Measurements from ENCODE around the gene DIO3.

The DIO3 gene

DNA sequence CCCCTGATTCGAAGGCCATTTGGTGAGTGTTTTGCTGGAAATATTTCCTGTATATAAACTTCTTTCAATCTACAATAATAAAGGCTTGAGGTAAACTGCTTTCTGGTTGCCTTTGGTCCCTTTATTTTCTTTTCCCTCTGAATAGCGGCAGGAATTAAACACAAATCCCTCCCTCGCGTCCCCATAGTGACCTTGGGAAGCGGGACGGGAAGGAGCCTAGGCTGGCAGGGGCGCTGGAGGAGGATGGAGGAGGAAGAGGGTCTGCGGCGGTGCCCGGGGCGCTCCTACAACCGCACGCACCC, 2.0 kb downstream of the DIO3 start:
- H3K4me2 ChIP-seq (ENCODE audit: low read length), result no peak overlapping the region

DNA sequence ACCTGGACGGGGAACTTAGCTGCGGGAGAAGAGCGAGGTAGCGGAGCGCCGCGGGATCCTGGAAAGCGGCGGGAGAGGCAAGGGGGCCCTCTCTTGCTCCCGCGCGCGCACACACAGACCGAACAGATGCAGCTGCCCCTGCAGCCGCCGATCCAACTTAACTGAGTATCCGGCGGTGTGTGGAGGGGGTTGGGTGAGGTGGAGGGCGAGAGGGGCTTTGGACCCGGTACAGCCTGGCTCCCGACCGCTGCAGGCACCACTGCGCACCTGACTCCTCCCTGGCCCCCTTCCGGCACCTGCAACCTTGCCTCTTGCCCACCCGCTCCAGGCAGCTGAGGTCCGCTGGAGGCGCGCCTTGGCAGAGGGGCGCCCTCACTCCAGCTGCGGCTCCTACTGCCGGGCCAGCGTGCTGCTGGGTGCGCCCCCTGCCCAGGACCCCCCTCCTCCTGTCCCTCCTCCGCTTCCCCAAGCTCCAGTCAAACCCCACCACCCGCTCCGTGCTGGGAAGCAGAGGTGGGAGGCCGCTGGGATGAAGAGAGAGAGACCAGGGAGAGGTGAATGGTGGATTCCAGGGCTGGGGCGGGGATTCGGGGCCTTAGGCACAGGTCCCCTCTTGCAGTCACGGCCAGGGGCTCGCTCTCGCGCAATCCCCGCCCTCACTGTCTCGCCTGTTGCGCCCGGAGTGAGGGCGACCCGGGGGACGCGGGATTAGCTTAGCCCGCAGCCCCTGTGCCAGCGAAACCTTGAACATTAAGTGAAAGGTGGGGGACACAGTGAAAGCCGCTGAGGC, 2.6 kb downstream of the DIO3 start:
- H3K27me3 ChIP-seq (ENCODE audit: control insufficient read depth, low read length), result peaks cover 4% of the 10 kb centered on the region; the same call in 1 of the 2 replicates
- H4K20me1 ChIP-seq (ENCODE audit: control insufficient read depth, insufficient read depth, low read depth, low read length), result no peaks in the 10 kb centered on the region
- no peaks in the 10 kb centered on the region for H3K36me3 ChIP-seq (ENCODE audit: control insufficient read depth, low read length)
- no peaks in the 10 kb centered on the region for H3K4me1 ChIP-seq (ENCODE audit: control insufficient read depth, low read length)
- no peaks in the 10 kb centered on the region for H3K79me2 ChIP-seq (ENCODE audit: control insufficient read depth, low read length)
- TF ChIP-seq CTCF (IDR thresholded peaks at IDR 0.05; ENCODE audit: low read depth, low read length, poor library complexity, severe bottlenecking) (no peak), EZH2phosphoT487 (IDR thresholded peaks at IDR 0.05; ENCODE audit: borderline replicate concordance, low read length) (no peak)
- no peaks in the 10 kb centered on the region for H3F3A ChIP-seq (ENCODE audit: control insufficient read depth, insufficient read depth)
- peaks cover 19% of the 10 kb centered on the region for H3K9me3 ChIP-seq (ENCODE audit: control insufficient read depth, insufficient read depth, low read length)
- no peak overlapping the region for H3K27ac ChIP-seq (ENCODE audit: low read depth, low read length)
- no peaks in the 10 kb centered on the region for H3K9me2 ChIP-seq (replicated peaks; ENCODE audit: control insufficient read depth, low read length)
- H3K4me3 ChIP-seq (ENCODE audit: low read length), result no peak overlapping the region
- H3K4me2 ChIP-seq (ENCODE audit: low read length), result no peak overlapping the region

More for the DNA sequence above, 2.0 kb downstream of the DIO3 start:
- H3K27me3 ChIP-seq (ENCODE audit: control insufficient read depth, low read length), result peaks cover 4% of the 10 kb centered on the region; the same call in 1 of the 2 replicates
- no peaks in the 10 kb centered on the region for H3K9me2 ChIP-seq (replicated peaks; ENCODE audit: control insufficient read depth, low read length)
- H3K4me1 ChIP-seq (ENCODE audit: control insufficient read depth, low read length), result no peaks in the 10 kb centered on the region
- H3K36me3 ChIP-seq (ENCODE audit: control insufficient read depth, low read length), result no peaks in the 10 kb centered on the region
- TF ChIP-seq CTCF (IDR thresholded peaks at IDR 0.05; ENCODE audit: low read depth, low read length, poor library complexity, severe bottlenecking), result no peak
- no peak for TF ChIP-seq EZH2phosphoT487 (IDR thresholded peaks at IDR 0.05; ENCODE audit: borderline replicate concordance, low read length)
- H3K9me3 ChIP-seq (ENCODE audit: control insufficient read depth, insufficient read depth, low read length), result peaks cover 19% of the 10 kb centered on the region
- no peaks in the 10 kb centered on the region for H3F3A ChIP-seq (ENCODE audit: control insufficient read depth, insufficient read depth)
- H3K79me2 ChIP-seq (ENCODE audit: control insufficient read depth, low read length), result no peaks in the 10 kb centered on the region
- no peak overlapping the region for H3K4me3 ChIP-seq (ENCODE audit: low read length)
- no peaks in the 10 kb centered on the region for H4K20me1 ChIP-seq (ENCODE audit: control insufficient read depth, insufficient read depth, low read depth, low read length)
- no peak overlapping the region for H3K27ac ChIP-seq (ENCODE audit: low read depth, low read length)

DNA sequence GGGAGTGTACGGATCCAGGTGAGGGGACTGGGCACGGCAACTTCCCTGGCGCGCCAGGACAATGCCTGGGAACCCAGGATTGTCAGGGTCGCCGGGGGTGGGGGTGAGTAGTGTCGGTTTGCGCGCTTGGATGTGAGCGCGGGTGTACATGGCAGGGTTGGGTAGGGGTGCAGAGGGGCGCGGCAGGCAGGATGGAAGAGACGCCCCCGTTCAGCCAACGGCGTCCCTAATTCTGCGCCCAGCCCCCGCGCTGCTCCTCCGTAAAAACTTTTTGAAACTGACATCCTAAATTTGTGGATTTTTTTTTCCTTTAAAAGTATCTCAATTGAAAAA, 3.1 kb downstream of the DIO3 start:
- TF ChIP-seq EZH2phosphoT487 (IDR thresholded peaks at IDR 0.05; ENCODE audit: borderline replicate concordance, low read length) (no peak), CTCF (IDR thresholded peaks at IDR 0.05; ENCODE audit: low read depth, low read length, poor library complexity, severe bottlenecking) (no peak)
- no peaks in the 10 kb centered on the region for H4K20me1 ChIP-seq (ENCODE audit: control insufficient read depth, insufficient read depth, low read depth, low read length)
- H3K36me3 ChIP-seq (ENCODE audit: control insufficient read depth, low read length), result no peaks in the 10 kb centered on the region
- H3F3A ChIP-seq (ENCODE audit: control insufficient read depth, insufficient read depth), result no peaks in the 10 kb centered on the region
- no peaks in the 10 kb centered on the region for H3K79me2 ChIP-seq (ENCODE audit: control insufficient read depth, low read length)
- H3K4me2 ChIP-seq (ENCODE audit: low read length), result no peak overlapping the region
- H3K27me3 ChIP-seq (ENCODE audit: control insufficient read depth, low read length), result peaks cover 4% of the 10 kb centered on the region; the same call in 1 of the 2 replicates
- peaks cover 19% of the 10 kb centered on the region for H3K9me3 ChIP-seq (ENCODE audit: control insufficient read depth, insufficient read depth, low read length)
- no peak overlapping the region for H3K27ac ChIP-seq (ENCODE audit: low read depth, low read length)
- H3K4me3 ChIP-seq (ENCODE audit: low read length), result no peak overlapping the region
- H3K4me1 ChIP-seq (ENCODE audit: control insufficient read depth, low read length), result peaks cover 1% of the 10 kb centered on the region
- no peaks in the 10 kb centered on the region for H3K9me2 ChIP-seq (replicated peaks; ENCODE audit: control insufficient read depth, low read length)
